B cell (primary cell): ENCODE measurements around the gene ZNF714. TPM values are rescaled to one million over a fixed set of nuclear protein-coding genes. Genes with fewer than 3 reads are reported as not detected.

ENCODE experiments used
- ATAC-seq: fragments of 200-7000 bp; cut with Tn5 transposase; one replicate; pipeline ENCODE4 v1.10.0; 2021; ENCODE audit warnings: low read depth, mild to moderate bottlenecking, moderate number of reproducible peaks, moderate library complexity
- CTCF ChIA-PET: fragments of 350-600 bp; sonication (Branson Sonifier 250); formaldehyde crosslinking; loops from one replicate; lab custom pipeline; 2021; ENCODE audit warnings: antibody characterized with exemption, inconsistent platforms; lab: Charles Lee
- POLR2A ChIA-PET: fragments of 350-600 bp; sonication (Branson Sonifier 250); formaldehyde crosslinking; loops from one replicate; lab custom pipeline; 2021; ENCODE audit warnings: antibody characterized with exemption; lab: Charles Lee
- DNase-seq: peaks from one replicate; pipeline ENCODE4 v3.0.0; 2013
- H2AFZ ChIP-seq: 2 replicates; pipeline ENCODE4 v1.6.1; 2012; ENCODE audit warnings: mild to moderate bottlenecking, low read depth, low read length; ENCODE audit not compliant: insufficient read depth, poor library complexity, severe bottlenecking
- H3K27ac ChIP-seq, 2 donors: 1 replicate in 1 of 2; 2 replicates in 1 of 2; pipeline ENCODE4 v1.5.1; 2012 to 2013; ENCODE audit warnings: low read length in 2 of 2, mild to moderate bottlenecking in 2 of 2, moderate library complexity in 1 of 2
- H3K27me3 ChIP-seq, 4 experiments: fragments of 200-600 bp in 1 of 4; sonication (generic) in 1 of 4; replicated peaks in 1 of 4; 1 replicate in 2 of 4; 2 replicates in 2 of 4; pipeline versions ENCODE4 v1.6.1 to v1.7.0; 2013 to 2016; ENCODE audit warnings: low read length in 3 of 4, mild to moderate bottlenecking in 2 of 4, mixed read lengths in 1 of 4, moderate library complexity in 1 of 4; ENCODE audit not compliant: insufficient read depth in 4 of 4, control insufficient read depth in 3 of 4; ENCODE audit errors: control extremely low read depth in 1 of 4
- H3K36me3 ChIP-seq, 2 experiments: replicated peaks in 1 of 2; 1 replicate in 1 of 2; 2 replicates in 1 of 2; pipeline versions ENCODE4 v1.6.1 to v1.7.1; 2013; ENCODE audit warnings: low read length in 1 of 2; ENCODE audit not compliant: insufficient read depth in 2 of 2, control insufficient read depth in 1 of 2; ENCODE audit errors: control extremely low read depth in 1 of 2, extremely low read depth in 1 of 2
- H3K4me1 ChIP-seq, 2 donors: fragments of 200-600 bp in 1 of 2; sonication (generic) in 1 of 2; 1 replicate in 1 of 2; 2 replicates in 1 of 2; pipeline versions ENCODE4 v1.5.1 to v1.6.1; 2013 to 2017; ENCODE audit warnings: low read length in 2 of 2; ENCODE audit not compliant: control insufficient read depth in 2 of 2, insufficient read depth in 2 of 2
- H3K4me2 ChIP-seq: replicated peaks from 2 replicates; pipeline ENCODE3; 2012; ENCODE audit warnings: mild to moderate bottlenecking, low read depth, low read length; ENCODE audit not compliant: poor library complexity, severe bottlenecking
- H3K4me3 ChIP-seq, 5 experiments: fragments of 200-600 bp in 1 of 5; sonication (generic) in 1 of 5; 1 replicate in 3 of 5; 2 replicates in 2 of 5; pipeline versions ENCODE4 v1.5.1 to v1.7.0; 2011 to 2016; ENCODE audit warnings: low read length in 4 of 5, mild to moderate bottlenecking in 4 of 5, low read depth in 2 of 5, control low read depth in 1 of 5, moderate library complexity in 1 of 5; ENCODE audit not compliant: insufficient read depth in 1 of 5; ENCODE audit errors: control extremely low read depth in 1 of 5, extremely low read depth in 1 of 5
- H3K79me2 ChIP-seq: fragments of 200-600 bp; sonication (generic); one replicate; pipeline ENCODE4 v1.6.0; 2016; ENCODE audit warnings: low read length; ENCODE audit not compliant: control insufficient read depth, insufficient read depth
- H3K9ac ChIP-seq: fragments of 200-600 bp; sonication (generic); 2 replicates; pipeline ENCODE4 v1.6.1; 2017; ENCODE audit warnings: mild to moderate bottlenecking, low read length, moderate library complexity
- H3K9me3 ChIP-seq, 3 donors: one replicate each; pipeline versions ENCODE4 v1.6.1 to v1.7.1; 2013; ENCODE audit warnings: low read length in 2 of 3; ENCODE audit not compliant: control insufficient read depth in 2 of 3, insufficient read depth in 1 of 3; ENCODE audit errors: control extremely low read depth in 1 of 3
- H4K20me1 ChIP-seq: 2 replicates; pipeline ENCODE4 v1.6.0; 2012; ENCODE audit warnings: mild to moderate bottlenecking, low read length; ENCODE audit not compliant: insufficient read depth, control insufficient read depth, poor library complexity, severe bottlenecking
- H3K27ac Mint-ChIP-seq: one replicate; pipeline ENCODE4 v1.8.0; 2021; ENCODE audit warnings: mixed read lengths
- H3K27me3 Mint-ChIP-seq: one replicate; pipeline ENCODE4 v1.8.0; 2021; ENCODE audit warnings: mixed read lengths
- H3K4me1 Mint-ChIP-seq: one replicate; pipeline ENCODE4 v1.8.0; 2021; ENCODE audit warnings: mixed read lengths
- H3K4me3 Mint-ChIP-seq: one replicate; pipeline ENCODE4 v1.8.0; 2021; ENCODE audit warnings: mixed read lengths
- H3K9me3 Mint-ChIP-seq: one replicate; pipeline ENCODE4 v1.8.0; 2022; ENCODE audit warnings: mixed read lengths; ENCODE audit not compliant: insufficient read depth
- CTCF ChIP-seq: fragments of 200-600 bp; IDR thresholded peaks from one replicate; pipeline ENCODE4 v1.8.0; 2022; ENCODE audit warnings: antibody characterized with exemption, mild to moderate bottlenecking
- EZH2 ChIP-seq: IDR thresholded peaks from 2 replicates; pipeline ENCODE4 v1.6.1; 2012; ENCODE audit warnings: borderline replicate concordance, low read depth, mild to moderate bottlenecking, moderate library complexity, low read length; ENCODE audit not compliant: insufficient read depth, poor library complexity, severe bottlenecking
- WGBS: methylation state at CpG from one replicate; pipeline ENCODE4 v1.1.5; 2013; ENCODE audit warnings: missing lambda C conversion rate; ENCODE audit not compliant: insufficient coverage; 5-methylcytosine and 5-hydroxymethylcytosine counted together
- intact Hi-C: fragments of 100-400 bp; cut with micrococcal nuclease; formaldehyde crosslinking; loops from one replicate; pipeline ENCODE4 v1.10.0; 2022
- polyA plus RNA-seq: library from polyadenylated mRNA; depleted of rRNA; stranded (reverse); fragments of >200 nt; gene quantifications from 2 replicates; pipeline ENCODE4 v1.2.3, GENCODE V29; 2012
- total RNA-seq, 2 donors: library from RNA; stranded (reverse); fragments of 120-200 nt in 1 of 2; gene quantifications; 1 replicate in 1 of 2; 2 replicates in 1 of 2; pipeline versions ENCODE4 v1.2.3 to v1.2.4, GENCODE V29; 2013 to 2022

Gene ZNF714
- total and polyA plus RNA-seq, 2 donors (not counting 1 experiment from before 2014, with no cell fraction given) = 4.4 to 10.7 TPM

- peaks cover 12 to 48% of the 10 kb centered on the region in 2 experiments for H3K36me3 ChIP-seq
- TF ChIP-seq EZH2 (no peak), CTCF (no peak)
- ChIA-PET POLR2A (no interaction called here), CTCF (no interaction called here)
- H3K4me1 ChIP-seq = no peaks in the 10 kb centered on the region
- H3K9me3 Mint-ChIP-seq = peaks cover 31% of the 10 kb centered on the region
- no peak overlapping the region for H3K27ac Mint-ChIP-seq
- DNase-seq (no peak), ATAC-seq (no peak)
- no peak overlapping the region for H3K4me3 Mint-ChIP-seq
- H3K27me3 Mint-ChIP-seq = no peaks in the 10 kb centered on the region
- intact Hi-C loops = no loop called here
- H3K27ac ChIP-seq = no peak overlapping the region
- H3K27me3 ChIP-seq = no peaks in the 10 kb centered on the region
- H3K79me2 ChIP-seq = peaks cover 73% of the 10 kb centered on the region
- no peak overlapping the region for H3K4me3 ChIP-seq
- no peak overlapping the region for H3K4me2 ChIP-seq
- peaks cover 14% of the 10 kb centered on the region for H3K4me1 Mint-ChIP-seq
- peaks cover 13 to 33% (median 27%) of the 10 kb centered on the region in 3 donors for H3K9me3 ChIP-seq
- no peak overlapping the region for H3K9ac ChIP-seq
- no peaks in the 10 kb centered on the region for H4K20me1 ChIP-seq
- no peak overlapping the region for H2AFZ ChIP-seq
Measured at GRCh38 chr19:21045028-21045427, 37.0 kb upstream of the ZNF714 start.

- TF ChIP-seq EZH2 (no peak), CTCF (no peak)
- DNase-seq (no peak), ATAC-seq (no peak)
- Mint-ChIP-seq H3K4me1 (peaks cover 14% of the 10 kb centered on the region), H3K9me3 (peaks cover 31% of the 10 kb centered on the region), H3K4me3 (no peak overlapping the region), H3K27ac (peak overlapping the region; percentile 27), H3K27me3 (no peaks in the 10 kb centered on the region)
- peaks cover 73% of the 10 kb centered on the region for H3K79me2 ChIP-seq
- H3K27me3 ChIP-seq = no peaks in the 10 kb centered on the region
- H3K4me3 ChIP-seq = no peak overlapping the region
- no peaks in the 10 kb centered on the region for H4K20me1 ChIP-seq
- no peak overlapping the region for H3K9ac ChIP-seq
- no peaks in the 10 kb centered on the region for H3K4me1 ChIP-seq
- intact Hi-C loops = no loop called here
- no peak overlapping the region for H3K27ac ChIP-seq
- H3K36me3 ChIP-seq = peaks cover 12 to 49% of the 10 kb centered on the region in 2 experiments
- 100% methylated on average over 2 of the region's 3 CpGs for WGBS
- ChIA-PET POLR2A (no interaction called here), CTCF (no interaction called here)
- H3K9me3 ChIP-seq = peaks cover 12 to 43% (median 30%) of the 10 kb centered on the region in 3 donors
- no peak overlapping the region for H2AFZ ChIP-seq
- H3K4me2 ChIP-seq = no peak overlapping the region
Measured at GRCh38 chr19:21046489-21046888, 35.5 kb upstream of the ZNF714 start.
